HG02970 (cell line): ENCODE results near the gene RNF213.
"Not testable (repeated sequence)": the region's sequence is repeated elsewhere in the genome, so short reads cannot be mapped to it uniquely, and the experiment has no call there.

Experiments
- ATAC-seq: cut with Tn5 transposase; IDR thresholded peaks from one replicate; pipeline ENCODE4 v1.9.1; 2021; ENCODE audit warnings: mild to moderate bottlenecking, moderate library complexity, moderate number of reproducible peaks; ENCODE audit not compliant: unreplicated experiment, low FRiP score

RNF213 gene

DNA sequence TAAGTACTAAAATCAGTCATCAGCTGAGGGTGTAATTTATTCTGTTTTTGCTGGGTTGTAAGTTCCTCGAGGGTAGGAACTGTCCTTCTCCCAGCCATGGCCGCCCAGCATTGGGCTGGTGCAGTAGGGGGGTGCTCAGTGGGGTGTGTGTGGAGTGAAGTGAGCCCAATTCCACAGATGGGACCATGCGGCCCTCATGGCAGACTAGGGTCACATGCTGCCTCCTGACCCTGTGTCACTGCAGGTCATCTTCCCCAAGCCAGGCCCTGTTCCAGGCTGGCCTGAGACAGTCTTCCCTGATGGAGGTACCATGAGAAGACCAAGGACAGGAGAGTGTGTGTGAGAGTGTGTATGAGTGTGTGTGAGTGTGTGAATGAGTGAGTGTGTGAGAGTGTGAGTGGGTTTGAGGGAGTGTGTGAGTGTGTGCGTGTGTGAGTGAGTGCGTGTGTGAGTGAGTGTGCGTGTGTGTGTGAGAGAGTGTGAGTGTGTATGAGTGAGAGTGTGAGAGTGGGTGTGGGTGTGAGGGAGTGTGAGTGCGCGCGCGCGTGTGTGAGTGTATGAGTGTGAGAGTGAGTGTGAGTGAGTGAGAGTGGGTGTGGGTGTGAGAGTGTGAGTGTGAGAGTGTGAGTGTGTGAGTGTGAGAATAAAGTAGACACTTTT is 36.7 kb upstream of the RNF213 start:
- ATAC-seq: no peak

DNA sequence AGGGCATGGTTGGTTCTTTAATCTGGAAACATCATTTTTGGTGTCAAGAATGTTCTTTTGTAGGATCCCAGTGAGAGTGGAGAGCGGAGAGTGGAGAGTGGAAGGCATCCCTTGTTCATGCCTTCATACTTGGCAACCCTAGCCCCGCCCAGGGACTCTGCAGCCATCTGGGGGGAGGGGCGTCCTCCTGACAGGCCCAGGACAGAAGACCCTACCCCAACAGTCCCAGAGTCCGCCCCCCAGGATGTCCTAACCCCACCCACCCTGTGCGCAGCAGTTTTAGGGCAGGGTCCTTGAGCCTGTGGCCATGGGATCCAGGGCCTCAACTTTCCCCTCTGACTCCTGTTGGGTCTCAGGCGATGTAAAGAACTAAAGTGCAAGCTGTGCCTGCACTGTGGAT is 36.0 kb upstream of the RNF213 start:
- ATAC-seq: no peak

DNA sequence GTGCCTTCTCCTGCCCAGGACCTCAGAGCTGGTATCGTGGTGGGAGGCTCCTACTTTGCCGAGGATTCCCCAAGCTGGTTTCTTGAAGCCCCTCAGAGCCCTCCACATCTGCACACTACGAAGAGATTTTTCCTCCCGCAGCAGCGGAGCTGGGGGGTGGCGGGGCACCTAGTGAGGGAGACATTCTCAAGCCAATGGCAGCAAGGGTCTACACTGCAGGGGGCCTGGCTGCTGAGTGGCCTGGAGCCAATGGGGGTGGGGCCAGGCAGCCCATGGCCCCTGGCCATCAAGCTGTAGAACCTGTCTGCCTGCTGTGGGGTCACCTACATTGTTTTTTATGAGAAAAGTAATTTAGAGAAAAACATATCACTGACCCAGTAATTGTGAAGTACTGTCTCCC is 35.4 kb upstream of the RNF213 start:
- no peak for ATAC-seq

DNA sequence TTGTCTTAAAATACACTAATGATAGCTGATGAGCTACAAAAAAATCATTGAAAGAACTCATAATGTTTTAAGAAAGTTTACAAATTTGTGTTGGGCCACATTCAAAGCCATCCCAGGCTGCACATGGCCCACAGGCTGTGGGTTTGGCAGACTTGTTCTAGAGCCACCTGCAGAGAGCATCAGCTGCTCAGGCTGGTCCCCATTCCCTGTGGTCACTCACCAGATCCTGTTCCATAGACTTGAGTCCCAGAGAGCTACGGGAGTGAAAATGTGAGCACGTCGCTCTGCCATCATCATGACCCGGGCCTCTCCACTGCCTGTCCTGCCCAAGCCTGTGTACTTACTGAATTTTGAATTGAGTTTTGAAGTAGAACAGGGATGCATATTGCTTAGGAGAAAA is 33.5 kb upstream of the RNF213 start:
- no peak for ATAC-seq

DNA sequence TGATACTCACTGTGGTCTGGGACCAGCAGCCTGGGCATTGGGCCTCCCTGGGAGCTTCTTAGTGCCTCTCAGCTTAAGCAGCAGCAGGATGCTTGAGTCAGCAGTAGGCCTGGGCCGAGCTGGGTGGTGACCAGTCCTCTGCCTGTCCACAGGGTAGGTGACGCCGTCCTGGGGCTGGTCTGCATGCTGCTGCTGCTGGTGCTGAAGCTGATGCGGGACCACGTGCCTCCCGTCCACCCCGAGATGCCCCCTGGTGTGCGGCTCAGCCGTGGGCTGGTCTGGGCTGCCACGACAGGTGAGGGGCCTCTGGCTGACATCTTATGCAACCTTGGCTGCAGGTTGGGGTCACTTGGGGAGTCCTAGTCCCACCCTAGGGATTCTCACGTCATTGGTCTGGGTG is 33.0 kb upstream of the RNF213 start:
- no peak for ATAC-seq

DNA sequence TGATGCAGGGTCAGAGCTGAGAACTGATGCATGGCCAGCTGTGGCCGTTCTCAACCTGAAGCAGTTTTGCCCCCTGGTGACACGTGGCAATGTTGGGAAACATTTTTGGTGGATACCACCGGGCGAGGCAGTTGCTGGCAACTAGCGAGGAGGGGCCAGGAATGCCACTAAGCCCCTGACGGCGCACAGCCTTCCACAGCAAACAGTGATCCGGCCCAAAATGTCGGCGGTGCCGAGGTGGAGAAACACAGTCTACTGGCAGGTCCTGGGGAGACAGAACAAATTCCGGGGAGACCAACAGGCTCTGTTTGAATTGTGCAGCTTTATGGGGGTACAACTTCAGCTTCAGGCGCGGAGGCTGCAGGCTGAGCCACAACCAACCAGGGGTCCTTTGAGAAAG is 32.2 kb upstream of the RNF213 start:
- no peak for ATAC-seq

DNA sequence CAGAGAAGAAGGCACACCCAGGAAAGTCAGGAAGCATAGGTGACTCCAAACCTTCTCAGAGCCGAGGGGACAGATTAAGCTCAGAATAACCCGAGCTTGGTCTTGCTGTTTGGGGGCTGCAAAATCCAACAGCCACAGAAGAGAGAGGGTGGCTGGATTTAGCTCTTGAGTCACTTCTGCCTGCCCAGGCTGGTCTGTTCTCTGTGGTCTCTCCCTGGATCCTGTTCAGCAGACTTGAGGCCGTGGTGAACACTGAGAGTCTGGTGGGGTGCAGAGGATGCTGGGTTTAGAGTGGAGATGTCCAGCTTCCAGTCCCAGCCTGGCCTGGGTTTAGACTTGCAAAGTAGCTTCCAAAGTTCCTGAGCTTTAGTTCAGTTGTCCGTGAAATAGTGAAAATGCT is 31.6 kb upstream of the RNF213 start:
- ATAC-seq: no peak

DNA sequence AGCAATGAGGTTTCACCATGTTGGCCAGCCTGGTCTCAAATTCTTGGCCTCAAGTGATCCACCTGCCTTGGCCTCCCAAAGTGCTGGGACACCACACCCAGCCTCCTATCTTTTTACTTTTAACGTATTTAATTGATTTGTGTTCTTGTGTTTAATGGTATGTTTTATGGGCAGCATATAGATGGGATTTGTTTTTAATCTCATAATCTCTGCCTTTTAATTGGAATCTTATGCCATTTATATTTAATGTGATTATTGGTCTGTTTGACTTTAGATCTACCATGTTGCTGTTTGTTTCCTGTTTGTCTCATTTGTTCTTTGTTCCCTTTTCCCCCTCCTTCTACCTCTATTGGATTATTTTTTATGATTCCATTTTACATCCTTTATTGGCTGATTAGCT is 28.2 kb upstream of the RNF213 start:
- ATAC-seq: no peak

DNA sequence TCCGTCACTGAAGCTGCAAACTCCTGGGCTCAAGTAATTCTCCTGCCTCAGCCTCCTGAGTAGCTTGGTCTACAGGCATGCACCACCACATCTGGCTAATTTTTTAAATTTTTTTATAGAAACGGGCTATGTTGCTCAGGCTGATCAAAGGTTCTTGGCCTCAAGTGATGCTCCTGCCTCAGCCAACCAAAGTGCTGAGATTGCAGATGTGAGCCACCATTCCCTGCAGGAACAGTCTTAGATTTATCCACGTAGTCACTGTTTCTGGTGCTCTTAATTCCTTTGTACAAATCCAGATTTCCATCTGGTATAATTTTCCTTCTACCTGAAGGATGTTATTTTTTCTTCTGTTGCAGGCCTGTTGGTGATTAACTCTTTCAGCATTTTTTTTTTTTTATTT is 27.4 kb upstream of the RNF213 start:
- ATAC-seq: no peak

DNA sequence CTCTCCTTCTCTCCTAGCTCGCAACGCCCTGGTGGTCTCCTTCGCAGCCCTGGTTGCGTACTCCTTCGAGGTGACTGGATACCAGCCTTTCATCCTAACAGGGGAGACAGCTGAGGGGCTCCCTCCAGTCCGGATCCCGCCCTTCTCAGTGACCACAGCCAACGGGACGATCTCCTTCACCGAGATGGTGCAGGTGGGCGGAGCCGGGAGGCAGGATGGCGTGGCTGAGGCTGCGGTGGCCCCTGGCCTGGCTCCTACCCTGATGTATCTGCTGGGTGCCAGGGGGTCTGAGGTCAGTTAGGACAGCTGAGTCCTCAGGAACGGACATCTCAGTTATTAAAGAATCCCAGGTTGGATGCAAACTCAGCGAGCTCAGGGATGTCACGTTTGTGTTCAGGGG is 23.7 kb upstream of the RNF213 start:
- no peak for ATAC-seq

DNA sequence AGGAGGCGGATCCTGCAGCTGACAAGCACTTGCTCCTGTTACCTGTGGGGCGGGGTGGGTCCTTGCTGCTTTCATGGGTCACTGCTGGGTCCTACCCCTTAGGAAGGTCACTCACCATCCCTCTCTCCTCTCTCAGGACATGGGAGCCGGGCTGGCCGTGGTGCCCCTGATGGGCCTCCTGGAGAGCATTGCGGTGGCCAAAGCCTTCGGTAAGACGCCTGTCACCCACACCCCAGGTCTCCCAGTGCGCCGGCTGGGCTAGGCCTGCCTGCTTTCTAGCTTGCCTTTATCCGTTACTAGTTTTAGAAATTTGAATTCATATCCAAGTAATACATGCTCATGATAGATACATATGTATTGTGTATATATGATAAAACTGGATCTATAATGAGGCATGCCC is 23.3 kb upstream of the RNF213 start:
- no peak for ATAC-seq

DNA sequence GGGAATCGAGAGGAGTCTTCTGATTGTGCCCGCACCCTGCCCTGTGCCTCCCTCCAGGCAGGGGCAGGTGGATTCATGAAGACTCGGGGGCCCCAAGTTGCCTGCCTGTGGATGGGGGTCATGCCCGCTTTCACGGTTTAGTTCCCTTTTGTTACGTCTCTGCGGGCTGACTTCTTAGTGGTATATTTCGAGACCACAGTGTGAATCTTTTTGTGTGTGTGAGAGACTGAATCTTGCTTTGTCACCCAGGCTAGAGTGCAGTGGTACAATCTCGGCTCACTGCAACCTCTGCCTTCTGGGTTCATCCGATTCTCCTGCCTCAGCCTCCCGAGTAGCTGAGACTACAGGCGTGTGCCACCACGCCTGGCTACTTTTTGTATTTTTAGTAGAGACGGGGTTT is 18.1 kb upstream of the RNF213 start:
- ATAC-seq: no peak

DNA sequence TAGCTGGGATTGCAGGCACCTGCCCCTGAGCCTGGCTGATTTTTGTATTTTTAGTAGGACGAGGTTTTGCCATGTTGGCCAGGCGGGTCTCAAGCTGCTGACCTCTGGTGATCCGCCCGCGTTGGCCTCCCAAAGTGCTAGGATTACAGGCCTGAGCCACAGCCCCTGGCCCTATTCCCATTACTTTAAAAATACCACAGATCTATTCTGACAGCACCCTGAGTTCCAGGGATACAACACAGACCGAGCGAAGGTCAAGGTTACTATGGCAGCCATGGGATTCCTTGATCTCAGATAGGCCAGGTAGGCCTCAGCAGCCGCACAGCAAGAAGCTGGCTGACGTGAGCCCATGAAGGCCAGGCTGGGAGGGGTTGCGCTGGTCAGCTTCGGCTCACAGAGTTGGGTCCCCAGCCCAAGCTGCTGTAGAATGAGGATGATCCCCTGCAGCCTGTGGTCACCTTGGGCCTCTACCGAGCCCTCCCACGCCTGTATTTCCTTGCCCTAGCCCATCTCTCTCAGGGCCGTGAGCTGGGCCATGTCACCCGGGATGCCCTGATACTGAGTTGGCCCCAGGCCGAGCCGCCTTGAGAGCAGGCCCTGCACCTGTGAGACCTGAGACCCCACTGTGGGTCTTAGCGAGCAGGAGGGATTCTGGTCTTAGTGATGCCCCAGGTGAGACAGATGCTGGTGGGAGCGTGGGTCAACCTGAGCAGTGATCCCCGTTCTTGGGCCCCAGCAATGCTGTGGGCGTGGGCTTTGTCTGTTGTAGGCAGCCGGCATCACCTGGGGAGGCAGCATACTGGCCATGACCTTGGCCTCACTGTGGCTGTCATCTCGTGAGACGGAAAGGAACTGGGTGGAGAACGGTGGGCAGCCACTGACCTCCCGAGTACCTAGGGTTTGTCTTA is 16.9 kb upstream of the RNF213 start:
- no peak for ATAC-seq

DNA sequence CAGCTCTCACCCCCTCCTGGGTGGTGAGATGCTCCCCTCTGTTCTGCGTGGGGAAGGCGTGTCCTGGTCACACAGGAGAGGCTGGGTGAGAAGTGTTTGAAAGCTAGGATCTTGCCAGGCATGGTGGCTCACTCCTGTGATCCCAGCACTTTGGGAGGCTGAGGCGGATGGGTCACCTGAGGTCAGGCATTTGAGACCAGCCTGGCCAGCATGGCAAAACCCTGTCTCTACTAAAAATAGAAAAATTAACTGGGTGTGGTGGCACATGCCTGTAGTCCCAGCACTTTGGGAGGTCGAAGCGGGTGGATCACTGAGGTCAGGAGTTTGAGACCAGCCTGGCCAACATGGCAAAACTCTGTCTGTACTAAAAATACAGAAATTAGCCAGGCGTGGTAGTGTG is 16.2 kb upstream of the RNF213 start:
- not testable (repeated sequence) for ATAC-seq

DNA sequence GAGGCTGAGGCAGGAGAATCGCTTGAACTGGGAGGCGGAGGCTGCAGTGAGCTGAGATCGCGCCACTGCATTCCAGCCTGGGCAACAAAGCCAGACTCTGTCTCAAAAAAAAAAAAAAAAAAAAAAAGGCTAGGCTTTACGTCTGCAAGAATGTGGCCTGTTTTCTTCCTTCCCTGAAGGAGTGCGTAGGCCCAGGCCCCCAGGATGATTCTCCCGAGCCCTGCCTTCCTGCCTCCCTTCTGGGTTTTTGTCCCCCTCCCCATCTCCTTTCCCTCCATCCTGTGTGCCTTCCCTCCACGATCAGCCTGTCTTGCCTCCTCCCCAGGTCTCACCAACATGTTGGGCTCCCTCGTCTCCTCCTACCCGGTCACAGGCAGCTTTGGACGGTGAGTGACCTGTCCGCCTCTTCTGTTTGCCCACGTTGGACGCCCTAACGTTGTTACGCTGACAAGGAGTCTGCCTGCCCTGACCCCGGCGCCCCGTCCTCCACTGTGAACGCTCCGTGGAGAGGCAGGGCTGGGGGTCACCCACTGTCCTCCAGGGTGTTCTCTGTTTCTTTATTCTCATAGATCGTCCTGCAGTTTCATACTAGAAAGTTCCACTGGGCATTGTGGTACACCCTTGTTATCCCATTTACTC is 15.7 kb upstream of the RNF213 start:
- no peak for ATAC-seq

DNA sequence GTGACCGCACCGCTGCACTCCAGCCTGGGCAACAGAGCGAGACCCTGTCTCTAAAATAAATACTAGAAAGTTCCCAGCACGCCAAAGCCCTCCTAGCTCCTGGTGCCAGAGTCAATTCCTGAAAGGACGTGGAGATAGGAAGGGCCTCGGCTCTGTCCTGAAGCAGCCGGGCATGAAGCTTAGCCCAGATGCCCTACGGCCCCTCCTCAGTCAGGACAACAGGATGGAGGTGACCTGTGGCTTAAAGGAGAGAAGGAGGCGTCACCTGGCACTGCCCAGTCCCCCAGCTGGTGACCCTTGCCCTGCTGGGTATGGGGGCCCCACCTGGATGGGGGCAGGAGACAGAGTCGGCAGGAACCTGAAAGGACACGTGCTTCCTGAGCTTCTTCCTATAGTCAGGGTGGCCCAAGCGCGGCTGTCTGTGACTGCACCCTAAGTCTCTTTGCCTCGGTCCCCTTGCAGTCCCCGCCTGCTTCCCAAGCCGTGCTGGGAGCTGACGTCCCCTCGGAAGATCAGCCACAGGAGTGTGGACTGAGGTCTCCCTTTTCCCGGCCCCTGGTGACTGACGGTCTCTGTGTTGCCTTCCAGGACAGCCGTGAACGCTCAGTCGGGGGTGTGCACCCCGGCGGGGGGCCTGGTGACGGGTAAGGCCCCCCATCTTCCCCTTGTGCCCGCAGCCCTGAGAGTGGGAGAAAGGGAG is 14.9 kb upstream of the RNF213 start:
- no peak for ATAC-seq

DNA sequence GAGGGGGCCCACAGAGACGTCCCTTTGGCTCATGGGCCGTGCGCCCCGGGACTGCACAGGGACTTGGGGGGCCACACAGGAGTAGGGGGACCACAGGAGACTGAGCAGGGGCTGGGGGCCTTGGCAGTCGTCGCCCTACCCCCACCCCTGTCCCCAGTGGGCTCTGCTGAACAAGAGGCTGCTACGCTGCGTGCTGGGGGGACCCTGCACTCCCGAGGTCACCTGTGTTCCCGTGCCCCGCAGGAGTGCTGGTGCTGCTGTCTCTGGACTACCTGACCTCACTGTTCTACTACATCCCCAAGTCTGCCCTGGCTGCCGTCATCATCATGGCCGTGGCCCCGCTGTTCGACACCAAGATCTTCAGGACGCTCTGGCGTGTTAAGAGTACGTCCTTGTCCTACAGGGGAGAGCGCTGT is 14.4 kb upstream of the RNF213 start:
- no peak for ATAC-seq

DNA sequence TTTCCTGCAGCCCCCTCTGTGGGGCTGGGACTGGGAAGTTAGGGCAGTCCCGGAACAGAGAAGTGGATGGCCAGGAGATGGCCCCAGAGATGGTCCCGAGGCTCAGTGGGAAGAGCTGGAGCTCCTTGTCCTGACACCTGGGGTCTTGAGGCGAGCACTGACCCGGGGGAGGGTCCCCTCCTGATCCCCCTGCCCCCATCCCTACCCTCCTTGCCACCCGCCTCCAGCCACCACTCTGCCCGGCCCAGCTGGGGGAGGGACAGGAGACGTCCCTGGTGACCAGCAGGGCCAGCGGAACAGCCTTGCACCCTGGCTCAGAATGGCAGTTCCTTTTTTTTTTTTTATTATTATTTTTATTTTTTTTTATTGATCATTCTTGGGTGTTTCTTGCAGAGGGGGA is 13.9 kb upstream of the RNF213 start:
- no peak for ATAC-seq

DNA sequence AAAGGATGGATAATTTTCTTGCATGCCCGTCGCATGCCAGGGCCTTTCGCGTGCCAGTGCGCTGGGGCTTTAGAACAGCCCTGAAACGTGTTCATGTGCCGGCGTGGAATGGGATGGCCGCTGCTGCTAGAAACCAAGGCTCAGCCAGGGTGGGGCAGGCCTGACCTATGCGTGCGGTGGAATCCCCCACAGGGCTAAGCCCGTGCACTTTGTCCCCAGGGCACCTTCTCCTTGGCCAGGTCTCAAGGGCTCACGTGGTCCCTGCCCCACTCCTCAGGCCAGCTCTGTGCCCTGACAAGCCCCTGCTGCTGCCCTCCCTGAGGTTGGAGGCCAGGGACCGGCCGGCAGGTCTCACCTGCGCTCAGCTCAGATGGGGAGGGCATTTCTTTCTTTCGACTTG is 13.1 kb upstream of the RNF213 start:
- ATAC-seq: no peak

DNA sequence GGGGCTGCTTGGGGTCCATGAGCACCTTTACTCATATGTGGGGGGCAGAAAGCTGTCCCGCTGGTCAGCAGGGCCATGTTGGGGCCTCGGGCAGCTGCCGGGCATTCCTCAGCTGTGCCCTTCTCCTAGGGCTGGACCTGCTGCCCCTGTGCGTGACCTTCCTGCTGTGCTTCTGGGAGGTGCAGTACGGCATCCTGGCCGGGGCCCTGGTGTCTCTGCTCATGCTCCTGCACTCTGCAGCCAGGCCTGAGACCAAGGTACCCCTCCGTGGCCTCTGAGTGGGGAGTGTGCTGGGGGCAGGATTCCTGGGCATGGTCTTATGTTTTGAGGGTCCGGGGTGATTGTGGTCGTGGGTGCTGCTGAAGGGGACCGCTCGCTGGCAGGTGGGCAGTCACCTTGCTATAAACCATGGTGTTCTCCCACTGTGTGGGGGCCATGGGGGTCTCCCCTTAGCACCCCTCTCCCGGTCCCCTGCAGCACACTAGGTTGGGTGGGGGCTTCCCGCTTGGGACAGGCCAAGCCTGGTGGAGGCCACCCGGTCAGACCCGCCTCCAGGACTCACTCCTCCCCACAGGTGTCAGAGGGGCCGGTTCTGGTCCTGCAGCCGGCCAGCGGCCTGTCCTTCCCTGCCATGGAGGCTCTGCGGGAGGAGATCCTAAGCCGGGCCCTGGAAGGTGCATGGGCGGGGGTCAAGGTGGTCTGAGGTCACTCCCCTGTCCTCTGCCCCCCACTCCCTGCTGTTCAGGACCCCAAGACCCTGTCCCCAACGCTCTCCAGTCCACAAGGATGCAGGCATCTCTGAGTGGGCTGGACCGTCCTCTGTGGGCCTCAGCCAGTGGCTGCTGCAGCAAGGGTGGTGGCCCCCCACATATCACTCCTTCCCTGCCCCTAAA is 12.4 kb upstream of the RNF213 start:
- no peak for ATAC-seq
